ENCODE results near the gene C2orf69.
A peak's percentile ranks its signal among the peaks of the same experiment; 100 is the strongest.
"Not testable (repeated sequence)": the region's sequence is repeated elsewhere in the genome, so short reads cannot be mapped to it uniquely, and the experiment has no call there.

C2orf69 gene, protein sequence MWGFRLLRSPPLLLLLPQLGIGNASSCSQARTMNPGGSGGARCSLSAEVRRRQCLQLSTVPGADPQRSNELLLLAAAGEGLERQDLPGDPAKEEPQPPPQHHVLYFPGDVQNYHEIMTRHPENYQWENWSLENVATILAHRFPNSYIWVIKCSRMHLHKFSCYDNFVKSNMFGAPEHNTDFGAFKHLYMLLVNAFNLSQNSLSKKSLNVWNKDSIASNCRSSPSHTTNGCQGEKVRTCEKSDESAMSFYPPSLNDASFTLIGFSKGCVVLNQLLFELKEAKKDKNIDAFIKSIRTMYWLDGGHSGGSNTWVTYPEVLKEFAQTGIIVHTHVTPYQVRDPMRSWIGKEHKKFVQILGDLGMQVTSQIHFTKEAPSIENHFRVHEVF

DNA sequence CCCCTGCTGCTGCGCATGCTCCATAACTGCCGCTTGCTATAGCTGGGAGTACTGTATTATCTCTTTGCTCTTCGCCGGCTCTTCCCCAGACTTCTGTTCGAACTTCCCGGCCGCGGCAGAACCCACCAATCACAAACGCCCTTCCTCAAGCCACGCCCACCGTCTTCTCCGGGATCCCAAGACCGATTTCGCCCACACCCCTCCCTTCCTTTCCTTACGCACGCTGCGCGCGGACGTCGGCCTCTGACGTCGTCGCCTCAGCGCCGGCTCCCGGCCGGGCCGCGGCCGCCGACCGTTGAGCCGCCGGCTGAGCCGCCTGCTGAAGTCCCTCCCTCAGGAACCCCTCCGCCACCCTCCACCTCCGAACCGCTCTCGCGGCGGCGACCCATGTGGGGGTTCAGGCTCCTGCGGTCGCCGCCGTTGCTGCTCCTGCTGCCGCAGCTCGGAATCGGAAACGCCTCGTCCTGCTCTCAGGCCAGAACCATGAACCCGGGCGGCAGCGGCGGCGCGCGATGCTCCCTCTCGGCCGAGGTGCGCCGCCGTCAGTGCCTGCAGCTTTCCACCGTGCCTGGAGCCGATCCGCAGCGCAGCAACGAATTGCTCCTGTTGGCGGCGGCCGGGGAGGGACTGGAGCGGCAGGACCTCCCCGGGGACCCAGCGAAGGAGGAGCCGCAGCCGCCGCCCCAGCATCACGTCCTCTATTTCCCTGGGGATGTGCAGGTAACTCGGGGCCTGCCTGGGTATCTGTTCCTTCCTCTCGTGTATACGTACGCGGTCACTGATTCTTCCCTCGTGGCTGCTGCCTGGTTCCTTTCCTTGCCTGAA is at the start of gene C2orf69:
TSS of gene C2orf69 (plus strand) at position 242 of the 825 bp plus-strand sequence. CDS start at position 388, 146 bp downstream.
- peak; percentile 97 for DNase-seq

DNA sequence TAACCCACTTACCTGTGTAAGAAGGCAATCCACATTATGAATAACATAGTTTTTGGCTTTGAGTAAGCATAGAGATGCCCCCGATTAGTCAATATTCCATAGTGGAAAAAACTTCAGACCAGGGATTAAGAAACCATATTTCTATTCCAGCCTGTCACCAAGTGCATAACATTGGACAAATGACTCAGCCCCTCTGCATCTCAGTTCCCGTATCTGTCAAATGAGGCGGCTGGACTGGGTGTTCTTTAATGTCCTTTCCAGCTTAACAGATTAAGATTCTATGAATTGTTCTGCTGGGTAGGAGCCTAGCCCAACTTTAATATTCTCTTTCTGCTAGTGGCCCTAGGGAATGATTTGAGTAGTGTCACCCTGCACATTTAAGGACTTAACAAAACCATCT is 48.3 kb upstream of the C2orf69 start:
- no peak for DNase-seq

GRCh38 chr2:199865905-199866304 is 45.2 kb upstream of the C2orf69 start:
- no peak for DNase-seq

- DNase-seq: no peak
Observed at GRCh38 chr2:199868431-199869226, 42.5 kb upstream of the C2orf69 start.

- no peak for DNase-seq
Observed at GRCh38 chr2:199869227-199869541, 41.9 kb upstream of the C2orf69 start.

GRCh38 chr2:199869653-199870052 is 41.4 kb upstream of the C2orf69 start:
- DNase-seq: no peak

- no peak for DNase-seq
Observed at GRCh38 chr2:199870581-199870980, 40.5 kb upstream of the C2orf69 start.

DNA sequence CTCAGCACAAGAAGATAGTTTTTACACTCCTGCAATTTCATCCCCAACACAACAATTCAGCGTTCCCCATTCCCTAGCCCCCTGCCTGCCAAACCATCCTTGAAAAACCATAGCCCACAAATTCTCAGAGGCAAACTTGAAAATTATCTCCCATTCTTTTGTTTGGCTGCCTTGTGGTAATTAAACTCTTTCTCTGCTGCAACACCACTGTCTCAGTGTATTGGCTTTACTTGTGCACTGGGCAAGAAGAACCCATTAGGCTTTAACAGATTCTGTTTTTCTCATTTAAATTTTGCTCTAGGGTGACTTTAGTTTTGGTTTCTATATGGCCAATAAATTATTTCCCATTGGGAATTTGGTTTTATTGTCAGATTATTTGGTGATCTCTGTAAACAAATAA is 36.9 kb upstream of the C2orf69 start:
- no peak for DNase-seq

GRCh38 chr2:199875400-199875799 is 35.7 kb upstream of the C2orf69 start:
- no peak for DNase-seq

GRCh38 chr2:199882667-199883066 is 28.4 kb upstream of the C2orf69 start:
- DNase-seq: no peak

- DNase-seq: no peak
Observed at GRCh38 chr2:199883474-199884212, 27.4 kb upstream of the C2orf69 start.

DNA sequence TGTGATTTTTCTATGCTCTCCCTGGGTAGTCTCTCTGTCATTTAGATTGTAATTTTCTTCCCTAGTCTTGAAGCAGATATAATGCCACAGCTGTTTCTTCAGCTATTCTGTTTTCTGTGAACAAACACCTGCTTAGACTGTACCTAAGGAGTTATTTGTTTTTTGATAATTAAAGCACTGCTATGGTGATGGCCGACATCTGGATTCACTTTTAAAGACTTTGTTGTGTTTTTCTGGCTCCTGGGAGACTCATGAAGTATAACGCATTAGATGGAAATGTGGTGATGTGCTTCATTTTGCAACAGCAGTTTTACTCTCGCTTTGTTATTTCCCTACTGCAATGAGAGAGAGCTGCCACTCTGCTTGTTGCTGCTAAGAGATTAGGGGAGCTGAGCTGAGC is 15.7 kb upstream of the C2orf69 start:
- no peak for DNase-seq

DNA sequence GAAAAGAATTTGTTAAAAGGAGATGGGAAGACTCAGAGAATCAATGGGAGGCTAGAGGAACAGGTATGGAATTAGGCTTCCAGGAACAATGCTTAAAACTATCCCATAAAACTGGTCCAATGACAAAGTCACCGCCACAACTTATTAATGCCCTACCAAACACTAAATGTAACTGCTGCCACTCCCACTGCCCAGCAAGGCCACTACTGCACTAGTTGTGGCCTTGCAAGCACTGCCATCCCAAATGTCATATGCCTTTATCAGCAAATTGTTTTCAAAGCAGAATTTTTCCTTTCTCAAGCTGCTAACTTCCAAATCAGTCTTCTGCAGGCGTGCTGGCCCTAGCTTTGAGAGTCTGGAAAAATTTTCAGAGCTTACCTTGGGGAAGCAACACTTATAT is 14.5 kb upstream of the C2orf69 start:
- no peak for DNase-seq

DNA sequence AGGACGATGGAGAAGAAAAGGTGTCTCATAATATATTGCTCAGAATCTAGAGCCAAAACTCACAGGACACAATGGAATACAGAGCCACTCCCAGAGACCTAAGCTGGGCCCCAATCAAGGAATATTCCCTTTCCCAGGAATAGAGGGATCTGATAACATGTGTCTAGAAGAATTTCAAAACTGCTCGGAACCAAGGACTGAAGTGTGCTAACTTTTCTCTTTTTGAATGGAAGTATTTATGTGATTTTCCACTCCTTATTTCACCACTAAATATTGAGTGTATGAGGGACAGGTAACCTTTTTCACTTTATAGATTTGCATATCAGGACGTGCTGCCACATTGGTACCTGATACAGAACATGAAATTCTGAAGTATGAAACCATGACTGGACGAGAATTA is 9.2 kb upstream of the C2orf69 start:
- no peak for DNase-seq

DNA sequence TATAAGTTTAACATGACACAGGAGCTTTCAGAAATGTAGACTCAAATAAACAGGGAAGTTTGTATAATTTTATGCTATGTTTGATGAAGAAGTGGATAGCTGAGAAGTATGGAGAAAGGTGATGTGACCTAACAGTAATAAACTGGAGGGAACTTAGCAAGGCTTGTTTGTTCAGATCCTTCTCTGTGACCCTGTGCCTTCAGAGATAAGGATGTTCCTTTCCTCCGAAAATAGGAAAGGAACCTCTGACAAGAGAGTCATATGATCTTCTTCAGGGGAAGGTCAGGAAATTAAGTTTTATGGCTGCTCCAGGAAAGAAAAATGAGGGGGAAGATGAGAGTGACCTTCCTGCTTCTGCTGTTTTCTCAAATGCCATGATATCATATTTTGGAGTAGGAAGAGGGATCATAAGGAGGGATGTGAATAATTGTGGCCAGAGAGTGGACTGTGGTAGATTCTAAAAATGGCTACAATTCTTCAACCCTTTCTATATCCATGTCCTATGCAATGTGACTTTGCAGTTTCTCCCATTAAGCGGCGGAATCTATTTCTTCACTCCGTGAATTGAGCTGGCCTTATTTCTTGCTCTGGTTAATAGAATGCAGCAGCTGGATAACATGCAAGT is 8.5 kb upstream of the C2orf69 start:
- no peak for DNase-seq

DNA sequence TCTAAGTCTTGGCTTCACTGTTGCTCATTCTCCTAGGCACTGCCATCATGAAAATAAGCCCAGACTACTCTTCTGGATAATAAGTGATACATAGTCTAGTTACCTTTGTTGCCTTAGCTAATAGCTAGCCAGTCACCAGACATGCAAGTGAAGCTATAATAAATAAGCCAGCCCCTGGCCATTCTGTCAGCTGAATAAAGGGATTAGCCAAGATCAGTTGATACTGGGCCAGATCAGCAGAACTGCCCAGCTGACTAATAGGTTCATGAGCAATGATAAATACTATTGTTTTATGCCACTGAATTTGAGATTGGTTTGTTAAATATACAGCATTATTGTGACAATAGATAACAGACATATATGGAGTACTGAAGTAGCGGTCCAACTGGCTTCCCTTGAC is 8.0 kb upstream of the C2orf69 start:
- DNase-seq: no peak

DNA sequence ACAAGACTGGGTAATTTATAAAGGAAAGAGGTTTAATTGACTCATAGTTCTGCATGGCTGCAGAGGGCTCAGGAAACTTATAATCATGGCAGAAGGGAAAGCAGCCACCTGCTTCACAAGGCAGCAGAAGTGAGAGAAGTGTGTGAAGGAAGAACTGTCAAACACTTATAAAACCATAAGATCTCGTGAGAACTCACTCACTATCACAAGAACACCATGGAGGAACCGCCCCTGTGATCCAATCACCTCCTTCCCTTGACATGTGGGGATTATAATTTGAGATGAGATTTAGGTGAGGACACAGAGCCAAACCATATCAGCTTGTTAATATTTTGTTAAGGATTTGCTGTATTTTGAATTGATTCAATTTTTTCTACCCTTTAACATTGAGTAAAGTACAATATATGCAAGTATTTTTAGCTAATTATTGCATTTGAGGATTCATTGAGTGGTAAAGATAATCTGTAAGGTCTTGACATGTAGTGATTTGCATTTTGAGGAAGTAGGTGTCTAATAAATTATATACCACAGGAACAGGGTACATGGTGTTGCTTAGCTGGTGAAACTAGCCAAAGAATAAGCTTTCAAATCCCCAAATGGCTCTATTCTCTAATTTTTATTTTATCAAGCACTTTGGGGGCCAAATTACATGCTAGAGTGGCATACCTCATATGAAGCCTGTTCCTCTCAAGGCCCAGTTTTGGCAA is 3.9 kb upstream of the C2orf69 start:
- DNase-seq: no peak

GRCh38 chr2:199910338-199911051 is 598 bp upstream of the C2orf69 start:
- no peak for DNase-seq

- no peak for DNase-seq
Observed at GRCh38 chr2:199911877-199912161, 726 bp downstream of the C2orf69 start.

- not testable (repeated sequence) for DNase-seq
Observed at GRCh38 chr2:199912553-199913114, 1.5 kb downstream of the C2orf69 start.

All from activated CD4-positive, alpha-beta T cell treated with anti-CD3 and anti-CD28 coated beads, Interleukin-2, amount 50 U/mL, for 16 hours (primary cell).